GM20000 (cell line): ENCODE data around the gene COL23A1.

Source experiments
- DNase-seq: peaks from one replicate; pipeline ENCODE4 v3.0.0; 2012; ENCODE audit warnings: low spot score
- TF ChIP-seq, protein P1 (sequence below): IDR thresholded peaks from 2 replicates; pipeline ENCODE4 v1.5.1; 2012; ENCODE audit warnings: mild to moderate bottlenecking, control low read depth; ENCODE audit errors: extremely low read depth, missing control alignments

The COL23A1 gene

GRCh38 chr5:178427576-178428197 is 162.5 kb downstream of the COL23A1 start:
- TF ChIP-seq, protein P1, sequence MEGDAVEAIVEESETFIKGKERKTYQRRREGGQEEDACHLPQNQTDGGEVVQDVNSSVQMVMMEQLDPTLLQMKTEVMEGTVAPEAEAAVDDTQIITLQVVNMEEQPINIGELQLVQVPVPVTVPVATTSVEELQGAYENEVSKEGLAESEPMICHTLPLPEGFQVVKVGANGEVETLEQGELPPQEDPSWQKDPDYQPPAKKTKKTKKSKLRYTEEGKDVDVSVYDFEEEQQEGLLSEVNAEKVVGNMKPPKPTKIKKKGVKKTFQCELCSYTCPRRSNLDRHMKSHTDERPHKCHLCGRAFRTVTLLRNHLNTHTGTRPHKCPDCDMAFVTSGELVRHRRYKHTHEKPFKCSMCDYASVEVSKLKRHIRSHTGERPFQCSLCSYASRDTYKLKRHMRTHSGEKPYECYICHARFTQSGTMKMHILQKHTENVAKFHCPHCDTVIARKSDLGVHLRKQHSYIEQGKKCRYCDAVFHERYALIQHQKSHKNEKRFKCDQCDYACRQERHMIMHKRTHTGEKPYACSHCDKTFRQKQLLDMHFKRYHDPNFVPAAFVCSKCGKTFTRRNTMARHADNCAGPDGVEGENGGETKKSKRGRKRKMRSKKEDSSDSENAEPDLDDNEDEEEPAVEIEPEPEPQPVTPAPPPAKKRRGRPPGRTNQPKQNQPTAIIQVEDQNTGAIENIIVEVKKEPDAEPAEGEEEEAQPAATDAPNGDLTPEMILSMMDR, result no peak
- DNase-seq, result no peak

DNA sequence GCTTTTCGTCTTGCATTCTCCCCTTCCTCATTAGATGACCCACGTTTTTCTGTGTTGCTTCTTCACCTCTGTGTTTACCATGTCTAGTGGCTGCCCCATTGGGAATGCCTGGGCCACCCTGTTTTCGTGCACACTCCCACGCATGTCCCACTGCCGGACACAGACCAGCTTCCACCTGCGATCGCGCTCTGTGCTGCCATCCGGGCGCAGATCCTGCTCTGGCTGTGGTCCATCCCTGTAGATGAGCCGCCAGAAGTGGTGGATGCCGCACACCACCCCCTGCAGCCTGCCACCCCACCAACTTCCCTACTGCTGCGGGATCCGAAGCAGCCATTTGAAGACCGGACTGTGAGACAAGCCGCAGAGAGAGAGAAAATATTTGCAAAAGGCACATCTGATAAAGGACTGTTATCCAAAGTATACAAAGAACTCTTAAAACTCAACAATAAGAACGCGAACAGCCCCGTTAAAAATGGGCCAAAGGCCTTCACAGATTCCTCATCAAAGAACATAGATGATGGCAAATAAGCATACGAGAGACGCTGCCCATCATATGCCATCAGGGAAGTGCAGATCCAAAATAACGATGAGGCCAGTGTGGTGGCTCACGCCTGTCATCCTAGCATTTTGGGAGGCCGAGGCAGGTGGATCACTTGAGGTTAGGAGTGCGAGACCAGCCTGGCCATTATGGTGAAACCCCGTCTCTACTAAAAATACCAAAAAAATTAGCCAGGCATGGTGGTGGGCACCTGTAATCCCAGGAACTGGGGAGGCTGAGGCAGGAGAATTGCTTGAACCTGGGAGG is 163.7 kb downstream of the COL23A1 start:
- no peak for DNase-seq
- TF ChIP-seq, protein P1, result no peak

GRCh38 chr5:178425621-178426068 is 164.5 kb downstream of the COL23A1 start:
- no peak for DNase-seq
- TF ChIP-seq, protein P1, result no peak

GRCh38 chr5:178424810-178425177 is 165.4 kb downstream of the COL23A1 start:
- DNase-seq, result no peak
- TF ChIP-seq, protein P1, result no peak

DNA sequence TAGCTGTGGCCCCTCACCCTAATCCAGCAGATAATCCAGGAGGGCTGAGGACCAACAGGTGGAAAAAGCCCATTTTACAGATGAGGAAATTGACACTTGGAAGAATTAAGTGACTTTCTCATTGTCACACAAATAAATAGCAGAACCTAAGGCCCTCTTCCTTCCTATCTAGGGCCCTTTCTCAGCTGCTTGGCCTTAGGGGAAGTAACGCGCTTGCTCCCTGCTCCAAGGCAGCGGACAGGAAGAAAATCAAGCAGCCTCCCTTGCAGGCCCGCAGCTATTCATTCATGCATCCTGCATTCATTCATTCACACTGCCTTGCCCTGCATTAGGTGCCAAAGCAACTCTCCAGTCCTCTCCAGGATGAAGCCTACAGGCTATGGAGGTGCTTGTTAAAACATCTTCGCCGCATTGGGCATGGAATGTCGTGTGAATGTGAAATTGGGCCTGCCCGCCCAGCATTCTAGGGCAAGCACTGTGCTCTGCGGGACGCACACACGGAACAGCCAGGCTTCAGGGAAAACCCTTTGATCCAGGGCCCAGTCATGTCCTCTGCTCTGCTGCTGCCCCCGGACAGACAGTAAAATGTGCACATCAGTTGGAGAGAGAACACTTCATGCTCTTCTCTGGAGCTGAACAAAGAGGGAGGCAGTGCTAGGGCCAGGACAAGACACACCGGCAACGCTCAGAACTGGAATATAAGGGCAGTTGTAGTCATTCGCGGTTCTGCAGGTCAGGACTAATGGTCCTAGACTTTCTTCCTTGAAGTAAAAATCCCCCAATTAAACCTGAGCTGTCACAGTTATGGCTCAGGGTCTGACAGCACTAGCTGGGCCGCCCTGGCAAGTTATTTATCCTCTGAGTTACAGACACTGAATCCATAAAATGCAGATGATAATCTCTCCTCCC is 166.0 kb downstream of the COL23A1 start:
- TF ChIP-seq, protein P1, result no peak
- DNase-seq, result no peak

DNA sequence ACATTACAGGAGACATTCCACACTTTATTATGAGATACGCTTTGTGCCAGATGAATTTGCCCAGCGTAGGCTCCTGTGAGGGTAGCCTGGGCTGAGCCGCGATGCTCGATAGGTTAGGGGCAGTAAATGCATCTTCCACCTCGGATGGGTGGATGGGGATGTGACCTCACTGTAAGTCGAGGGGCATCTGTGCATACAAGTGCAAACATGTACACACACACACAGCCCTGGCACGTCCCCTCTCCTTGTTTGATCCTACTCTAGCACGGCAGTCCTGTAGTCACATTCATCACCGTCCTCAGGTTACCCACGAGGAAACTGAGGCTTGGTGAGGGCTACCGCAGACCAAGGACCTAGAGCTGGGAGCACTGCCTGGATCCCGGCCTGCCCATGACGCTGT is 166.8 kb downstream of the COL23A1 start:
- DNase-seq, result no peak
- TF ChIP-seq, protein P1, result no peak
